SK-N-MC (cell line): Measurements from ENCODE around the gene KIF4A.

Experiments used
- DNase-seq: peaks from one replicate; pipeline ENCODE4 v3.0.0-alpha.2; 2011; ENCODE audit warnings: low read depth, low spot score
- H3K27ac ChIP-seq: fragments of 200-600 bp; sonication (generic); 2 replicates; pipeline ENCODE4 v1.5.1; 2016; ENCODE audit warnings: mixed run types
- H3K36me3 ChIP-seq: fragments of 200-600 bp; sonication (generic); 2 replicates; pipeline ENCODE4 v1.6.1; 2017; ENCODE audit warnings: antibody characterized with exemption, low read length, mixed read lengths; ENCODE audit not compliant: insufficient read depth
- H3K4me3 ChIP-seq: fragments of 200-600 bp; sonication (generic); 2 replicates; pipeline ENCODE4 v1.5.1; 2016
- H3K9ac ChIP-seq: fragments of 200-600 bp; sonication (generic); 2 replicates; pipeline ENCODE4 v1.8.0; 2017; ENCODE audit warnings: mixed run types, mixed read lengths; ENCODE audit not compliant: insufficient read length
- H3K9me3 ChIP-seq: fragments of 200-600 bp; sonication (generic); 2 replicates; pipeline ENCODE4 v1.6.1; 2017; ENCODE audit warnings: low read depth, mild to moderate bottlenecking, antibody characterized with exemption, low read length, moderate library complexity, mixed read lengths
- EZH2 ChIP-seq: fragments of 200-600 bp; sonication (generic); IDR thresholded peaks from one replicate; pipeline ENCODE4 v1.6.1; 2017; ENCODE audit warnings: antibody characterized with exemption
- FOXP2 ChIP-seq: optimal IDR thresholded peaks from 2 replicates; pipeline ENCODE3; 2011; ENCODE audit warnings: mild to moderate bottlenecking, moderate library complexity; ENCODE audit not compliant: insufficient read depth; ENCODE audit errors: extremely low read length, control extremely low read depth
- POLR2AphosphoS5 ChIP-seq: IDR thresholded peaks from 2 replicates; pipeline ENCODE4 v1.6.1; 2012; ENCODE audit warnings: mild to moderate bottlenecking, low read depth, low read length, borderline replicate concordance

The KIF4A gene

DNA sequence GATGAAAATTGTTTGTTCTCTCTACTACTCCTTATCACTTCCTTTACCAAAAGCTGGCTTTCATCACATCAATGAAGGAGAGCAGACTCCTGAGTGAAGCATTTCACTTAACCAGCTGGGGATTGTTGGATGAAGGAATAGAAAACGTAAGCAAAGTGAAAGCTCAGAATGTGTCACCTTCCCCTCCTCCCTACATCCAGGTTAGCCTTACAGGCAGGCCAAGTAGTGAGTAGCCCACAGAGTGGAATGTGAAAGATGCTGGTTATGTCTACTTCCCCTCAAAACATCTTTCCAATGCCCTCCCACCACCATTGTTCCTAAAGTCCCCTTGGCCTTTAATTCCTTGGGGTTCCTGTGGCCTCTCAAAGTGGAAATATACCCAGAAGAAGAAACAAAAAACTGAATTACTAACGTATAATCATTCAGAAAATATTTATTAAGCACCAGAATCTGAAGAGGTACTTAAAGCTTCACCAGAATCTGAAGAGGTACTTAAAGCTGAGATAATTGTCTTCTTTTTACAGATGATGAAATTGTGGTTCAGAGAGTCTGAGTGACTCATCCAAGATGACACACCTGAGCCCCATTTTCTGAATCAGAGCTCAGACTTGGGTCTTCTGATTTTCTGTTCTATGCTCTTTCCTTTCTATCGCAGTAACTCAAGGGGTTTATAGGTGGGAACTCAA is 36.4 kb upstream of the KIF4A start:
- Histone ChIP-seq H3K4me3 (no peak overlapping the region), H3K9me3 (no peaks in the 10 kb centered on the region), H3K9ac (no peak overlapping the region), H3K27ac (no peak overlapping the region), H3K36me3 (no peaks in the 10 kb centered on the region)
- no peak for TF ChIP-seq FOXP2
- TF ChIP-seq POLR2AphosphoS5: no peak
- DNase-seq: no peak

- H3K9ac ChIP-seq: no peak overlapping the region
- H3K36me3 ChIP-seq: no peaks in the 10 kb centered on the region
- TF ChIP-seq EZH2: no peak
- no peak for TF ChIP-seq FOXP2
- TF ChIP-seq POLR2AphosphoS5: no peak
- H3K4me3 ChIP-seq: no peak overlapping the region
- no peaks in the 10 kb centered on the region for H3K9me3 ChIP-seq
- DNase-seq: no peak
- no peak overlapping the region for H3K27ac ChIP-seq
Observed at GRCh38 chrX:70254063-70254400, 35.9 kb upstream of the KIF4A start.

GRCh38 chrX:70254909-70255308 is 35.0 kb upstream of the KIF4A start:
- no peaks in the 10 kb centered on the region for H3K36me3 ChIP-seq
- no peaks in the 10 kb centered on the region for H3K9me3 ChIP-seq
- no peak overlapping the region for H3K9ac ChIP-seq
- no peak for DNase-seq
- H3K4me3 ChIP-seq: no peak overlapping the region
- TF ChIP-seq POLR2AphosphoS5 (no peak), EZH2 (no peak), FOXP2 (no peak)
- H3K27ac ChIP-seq: no peak overlapping the region

GRCh38 chrX:70255452-70255851 is 34.5 kb upstream of the KIF4A start:
- Histone ChIP-seq H3K9me3 (no peaks in the 10 kb centered on the region), H3K9ac (no peak overlapping the region), H3K27ac (no peak overlapping the region), H3K36me3 (no peaks in the 10 kb centered on the region), H3K4me3 (no peak overlapping the region)
- TF ChIP-seq EZH2 (no peak), POLR2AphosphoS5 (no peak), FOXP2 (no peak)
- no peak for DNase-seq

DNA sequence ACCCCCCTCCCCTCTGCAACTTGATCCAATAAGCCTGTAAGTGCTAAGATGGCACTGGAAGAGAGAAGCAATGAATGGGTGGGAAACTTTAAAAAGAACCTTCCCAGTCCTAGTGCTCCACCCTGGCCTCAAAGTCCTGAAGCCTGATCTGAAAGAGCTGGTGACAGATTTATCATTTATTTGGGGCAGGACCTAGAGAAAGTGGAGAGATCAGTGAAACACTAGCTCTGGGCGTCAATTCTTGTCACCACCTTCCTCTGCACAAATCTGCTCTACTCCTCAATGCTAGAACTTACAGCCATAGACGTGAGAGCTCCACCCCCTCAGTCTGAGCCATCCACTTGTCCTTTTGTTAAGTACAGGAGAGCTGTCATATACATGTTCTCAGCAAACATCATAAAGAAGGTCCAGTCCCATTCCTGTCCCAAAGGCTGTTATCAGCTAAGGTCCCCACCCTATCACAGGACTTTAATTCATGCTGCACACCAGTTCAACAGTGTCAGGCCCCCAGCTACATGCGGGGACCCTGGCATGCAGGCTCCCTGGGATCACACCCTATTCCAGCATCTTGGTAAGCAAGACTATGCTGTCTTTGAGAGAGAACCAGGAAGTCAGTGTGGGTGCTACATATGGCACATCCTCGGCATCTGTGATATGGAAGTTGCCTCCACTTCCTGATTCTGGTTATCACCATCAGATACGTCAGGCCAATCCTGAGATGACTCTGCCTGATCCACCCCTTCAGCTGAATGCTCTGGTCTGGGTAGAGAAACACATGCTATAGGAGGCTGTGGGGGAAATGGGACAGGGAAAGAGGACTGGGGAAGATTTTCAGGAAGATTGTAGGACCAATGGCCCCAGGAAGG is 32.2 kb upstream of the KIF4A start:
- Histone ChIP-seq H3K27ac (no peak overlapping the region), H3K9me3 (no peaks in the 10 kb centered on the region), H3K4me3 (no peak overlapping the region), H3K9ac (no peak overlapping the region), H3K36me3 (no peaks in the 10 kb centered on the region)
- no peak for DNase-seq
- TF ChIP-seq POLR2AphosphoS5: no peak
- no peak for TF ChIP-seq EZH2
- no peak for TF ChIP-seq FOXP2

GRCh38 chrX:70260104-70260503 is 29.8 kb upstream of the KIF4A start, which contains the start of gene P2RY4:
TSS of gene P2RY4 (minus strand) at chrX:70260204. CDS start at chrX:70259624, 580 bp downstream.
- Histone ChIP-seq H3K4me3 (no peak within 1 kb of the TSS), H3K9ac (no peak within 1 kb of the TSS), H3K9me3 (no peaks in the 10 kb centered on the region), H3K27ac (no peak within 1 kb of the TSS), H3K36me3 (no peaks in the 10 kb centered on the region)
- no peak for DNase-seq
- TF ChIP-seq EZH2: no peak
- no peak for TF ChIP-seq FOXP2
- TF ChIP-seq POLR2AphosphoS5: no peak

DNA sequence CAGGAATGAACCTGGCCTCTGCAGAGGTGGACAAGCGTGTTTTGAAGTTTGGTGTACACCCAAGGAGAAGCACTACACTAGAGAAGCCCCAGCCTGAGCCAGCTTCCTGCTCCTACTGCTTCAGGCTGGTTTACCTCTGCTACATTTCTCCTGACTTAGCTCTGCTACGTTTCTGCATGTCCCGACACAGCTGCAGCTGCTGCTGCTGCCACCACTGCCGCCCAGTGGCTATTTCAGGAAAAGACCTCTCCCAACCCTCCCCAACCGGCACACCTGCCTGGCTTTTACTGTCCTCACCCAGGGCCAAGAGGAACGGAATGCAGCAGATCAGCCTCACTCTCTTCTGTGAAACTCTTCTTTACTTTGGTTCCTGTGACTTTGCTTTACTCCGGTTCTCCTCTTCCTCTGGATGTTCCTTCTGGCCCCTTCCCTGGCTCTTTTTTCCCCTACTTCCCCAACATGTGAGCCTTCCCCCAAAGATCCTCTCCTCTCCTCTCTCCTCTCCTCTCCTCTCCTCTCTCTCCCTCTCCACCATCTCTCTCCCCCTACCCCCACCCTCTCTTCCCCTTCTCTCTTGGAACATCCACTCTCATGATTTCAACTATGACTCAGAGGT is 26.8 kb upstream of the KIF4A start:
- Histone ChIP-seq H3K36me3 (no peaks in the 10 kb centered on the region), H3K9ac (no peak overlapping the region), H3K4me3 (no peak overlapping the region), H3K9me3 (no peaks in the 10 kb centered on the region), H3K27ac (no peak overlapping the region)
- DNase-seq: no peak
- TF ChIP-seq POLR2AphosphoS5 (no peak), FOXP2 (no peak), EZH2 (no peak)

DNA sequence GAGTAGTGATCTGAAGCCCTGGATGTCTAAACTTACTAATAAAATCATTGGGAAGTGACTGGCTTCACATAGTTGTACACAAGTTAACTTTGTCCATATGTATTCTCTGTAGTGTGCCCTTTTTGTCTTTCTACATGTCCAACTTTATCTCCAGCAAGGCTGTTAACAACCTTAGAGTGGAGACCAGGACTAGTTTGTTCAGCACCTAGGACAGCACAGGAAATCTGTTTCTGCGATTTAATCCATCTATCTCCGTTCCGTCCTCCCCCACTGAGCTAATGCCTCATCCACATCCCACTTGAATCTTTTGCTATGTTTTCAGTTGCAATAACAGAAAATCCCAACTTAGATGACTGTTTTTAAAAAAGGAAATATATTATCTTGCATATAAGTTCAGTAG is 25.1 kb upstream of the KIF4A start:
- no peak for DNase-seq
- Histone ChIP-seq H3K4me3 (no peak overlapping the region), H3K36me3 (no peaks in the 10 kb centered on the region), H3K27ac (no peak overlapping the region), H3K9ac (no peak overlapping the region), H3K9me3 (no peaks in the 10 kb centered on the region)
- TF ChIP-seq POLR2AphosphoS5 (no peak), EZH2 (no peak), FOXP2 (no peak)
